Measurements from ENCODE around the gene TGIF1. TPM values are rescaled to one million over a fixed set of nuclear protein-coding genes. Genes with fewer than 3 reads are reported as not detected.

The TGIF1 gene
- total RNA-seq, 3 donors from 2014 or later (not counting 1 experiment from before 2014, with no cell fraction given), result 57.5 to 74.7 (median 60.4) TPM

- Mint-ChIP-seq H3K27ac (no peak overlapping the region), H3K9me3 (no peaks in the 10 kb centered on the region), H3K27me3 (ENCODE audit: low read depth in 2 of 2) (peaks cover 14 to 47% of the 10 kb centered on the region in 2 donors), H3K4me1 (peaks cover 3 to 4% of the 10 kb centered on the region in 2 donors), H3K36me3 (no peaks in the 10 kb centered on the region), H3K4me3 (no peak overlapping the region)
- intact Hi-C loops (cut with micrococcal nuclease), result no loop called here
- no peak for TF ChIP-seq CTCF (IDR thresholded peaks at IDR 0.05)
- Histone ChIP-seq H3K36me3 (ENCODE audit: control insufficient read depth, insufficient read depth, low read length) (no peaks in the 10 kb centered on the region), H3K27me3 (ENCODE audit: control insufficient read depth, insufficient read depth, low read length) (peaks cover 9% of the 10 kb centered on the region), H3K27ac (ENCODE audit: low read length) (no peak overlapping the region), H3K4me1 (ENCODE audit: control insufficient read depth, insufficient read depth, low read length) (no peaks in the 10 kb centered on the region), H3K4me3 (ENCODE audit: low read length) (no peak overlapping the region), H3K9me3 (ENCODE audit: control insufficient read depth, insufficient read depth, low read length) (no peaks in the 10 kb centered on the region)
- DNase-seq, result no peak
- 57% methylated on average over 9 of the region's 9 CpGs for WGBS (ENCODE audit: insufficient coverage)
- no peak for ATAC-seq
Observed at GRCh38 chr18:3493501-3494244, 43.7 kb downstream of the TGIF1 start.

GRCh38 chr18:3494245-3494526, 44.2 kb downstream of the TGIF1 start:
- H3K36me3 Mint-ChIP-seq, result no peaks in the 10 kb centered on the region
- H3K27me3 Mint-ChIP-seq (ENCODE audit: low read depth in 2 of 2), result peaks cover 19 to 52% of the 10 kb centered on the region in 2 donors
- H3K4me3 Mint-ChIP-seq, result no peak overlapping the region
- no peak for DNase-seq
- no peak overlapping the region for H3K27ac Mint-ChIP-seq
- Histone ChIP-seq H3K4me1 (ENCODE audit: control insufficient read depth, insufficient read depth, low read length) (peaks cover under 1% of the 10 kb centered on the region), H3K27me3 (ENCODE audit: control insufficient read depth, insufficient read depth, low read length) (peaks cover 11% of the 10 kb centered on the region), H3K36me3 (ENCODE audit: control insufficient read depth, insufficient read depth, low read length) (no peaks in the 10 kb centered on the region), H3K4me3 (ENCODE audit: low read length) (no peak overlapping the region), H3K9me3 (ENCODE audit: control insufficient read depth, insufficient read depth, low read length) (no peaks in the 10 kb centered on the region), H3K27ac (ENCODE audit: low read length) (no peak overlapping the region)
- ATAC-seq, result no peak
- no peaks in the 10 kb centered on the region for H3K9me3 Mint-ChIP-seq
- 80% methylated on average over 2 of the region's 4 CpGs for WGBS (ENCODE audit: insufficient coverage)
- intact Hi-C loops (cut with micrococcal nuclease), result no loop called here
- peaks cover 8 to 9% of the 10 kb centered on the region in 2 donors for H3K4me1 Mint-ChIP-seq
- TF ChIP-seq CTCF (IDR thresholded peaks at IDR 0.05), result no peak

- ATAC-seq (no peak), DNase-seq (no peak)
- no peaks in the 10 kb centered on the region for H3K9me3 ChIP-seq (ENCODE audit: control insufficient read depth, insufficient read depth, low read length)
- H3K36me3 ChIP-seq (ENCODE audit: control insufficient read depth, insufficient read depth, low read length), result no peaks in the 10 kb centered on the region
- no peaks in the 10 kb centered on the region for H3K36me3 Mint-ChIP-seq
- H3K27me3 ChIP-seq (ENCODE audit: control insufficient read depth, insufficient read depth, low read length), result peaks cover 15% of the 10 kb centered on the region
- H3K9me3 Mint-ChIP-seq, result no peaks in the 10 kb centered on the region
- no peak overlapping the region for H3K27ac Mint-ChIP-seq
- no peak overlapping the region for H3K4me3 Mint-ChIP-seq
- H3K27ac ChIP-seq (ENCODE audit: low read length), result no peak overlapping the region
- WGBS (ENCODE audit: insufficient coverage), result 86% methylated on average over 5 of the region's 5 CpGs
- peaks cover 23 to 54% of the 10 kb centered on the region in 2 donors for H3K27me3 Mint-ChIP-seq (ENCODE audit: low read depth in 2 of 2)
- peaks cover 12 to 13% of the 10 kb centered on the region in 2 donors for H3K4me1 Mint-ChIP-seq
- no peak overlapping the region for H3K4me3 ChIP-seq (ENCODE audit: low read length)
- intact Hi-C loops (cut with micrococcal nuclease), result no loop called here
- peaks cover 4% of the 10 kb centered on the region for H3K4me1 ChIP-seq (ENCODE audit: control insufficient read depth, insufficient read depth, low read length)
- no peak for TF ChIP-seq CTCF (IDR thresholded peaks at IDR 0.05)
Observed at GRCh38 chr18:3494569-3494968, 44.6 kb downstream of the TGIF1 start.

Measured in natural killer cell (primary cell).